ENCODE results near the gene PCYT2.

DNA sequence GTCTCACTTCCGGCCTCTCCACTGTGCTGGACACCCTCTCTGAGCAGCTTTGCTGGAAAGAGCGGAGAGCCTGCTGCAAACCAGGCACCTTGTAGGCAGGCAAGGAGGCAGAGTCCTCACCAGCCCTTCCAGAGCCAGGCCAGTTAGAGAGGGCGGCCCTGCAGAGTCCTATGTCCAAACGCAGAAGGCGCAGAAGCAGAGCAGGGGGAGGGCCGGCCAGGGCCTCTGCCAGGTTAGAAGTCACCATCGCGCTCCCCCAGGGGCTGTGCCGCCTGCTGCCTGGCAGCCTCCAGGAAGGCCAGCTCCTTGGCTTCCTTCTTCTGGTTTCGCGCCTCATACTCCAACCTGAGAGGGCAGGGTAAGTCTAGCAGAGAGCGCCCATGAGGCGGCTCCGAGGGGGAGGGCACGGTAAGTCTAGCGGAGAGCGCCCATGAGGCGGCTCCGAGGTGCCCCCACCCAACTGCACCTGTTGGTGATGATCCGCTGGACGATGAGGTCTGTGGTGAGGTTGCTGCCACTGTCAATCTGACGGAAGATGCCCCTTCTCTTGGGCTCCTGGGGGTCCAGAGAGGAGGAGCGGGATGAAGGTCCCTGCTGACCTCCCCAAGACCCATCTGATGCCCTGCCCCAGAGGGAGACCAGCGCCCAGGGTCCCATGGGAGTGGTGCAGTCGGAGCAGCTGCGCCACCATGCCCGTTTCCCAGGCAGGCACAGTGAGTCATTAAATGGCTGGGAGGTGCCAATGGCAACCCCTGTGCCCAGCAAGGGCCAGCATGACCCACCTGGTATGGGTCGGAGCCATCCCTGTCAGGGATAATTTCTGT is 6.4 kb downstream of the PCYT2 start:
- no peak for TF ChIP-seq CTCF (IDR thresholded peaks at IDR 0.05)
- TF ChIP-seq EZH2 (IDR thresholded peaks at IDR 0.05; ENCODE audit: borderline replicate concordance, insufficient read depth, low read depth, low read length, poor library complexity, severe bottlenecking) = no peak
